GM19025 (cell line): ENCODE results near the gene ZBTB20.

ENCODE experiments used
- ATAC-seq: cut with Tn5 transposase; IDR thresholded peaks from one replicate; pipeline ENCODE4 v1.9.1; 2021; ENCODE audit warnings: mild to moderate bottlenecking, low read depth, moderate library complexity; ENCODE audit not compliant: unreplicated experiment

Gene ZBTB20

DNA sequence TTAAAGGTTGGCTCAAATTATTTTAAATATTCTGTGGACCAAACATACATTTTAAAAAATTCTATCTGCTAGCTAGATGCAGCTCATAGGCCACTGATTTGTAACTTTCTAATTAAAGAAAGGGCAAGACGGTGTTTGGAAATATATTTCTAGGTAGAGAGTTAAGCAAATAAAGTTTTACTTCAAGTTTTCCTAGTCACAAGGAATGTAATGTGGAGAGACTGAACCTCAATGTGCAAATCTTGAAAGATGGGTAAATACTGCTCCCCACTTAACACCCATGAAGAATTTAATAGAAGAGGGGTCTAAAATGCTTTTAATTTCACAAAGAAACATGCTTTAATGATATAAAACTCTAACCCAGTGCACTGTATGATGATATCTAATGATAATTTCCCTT, 678.0 kb downstream of the ZBTB20 start:
- ATAC-seq: no peak

DNA sequence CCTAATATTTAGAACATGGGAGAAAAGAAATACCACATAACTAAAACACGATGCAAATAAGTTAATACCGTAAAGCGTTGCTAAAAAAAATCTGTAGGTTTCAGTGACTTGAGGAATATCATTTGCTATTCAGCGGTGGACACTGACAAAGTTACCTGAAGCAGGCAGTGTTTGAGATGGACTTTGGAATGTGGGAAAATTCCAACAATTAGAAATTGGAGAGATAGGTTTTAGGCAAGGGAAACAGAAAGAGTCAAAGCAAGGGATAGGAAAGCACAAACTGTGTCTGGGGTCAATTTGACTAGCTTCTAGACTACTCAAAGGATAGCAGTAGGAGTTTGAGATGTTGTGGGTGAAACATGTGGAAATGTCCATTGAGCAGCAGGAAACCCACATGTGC, 680.3 kb downstream of the ZBTB20 start:
- ATAC-seq: no peak

DNA sequence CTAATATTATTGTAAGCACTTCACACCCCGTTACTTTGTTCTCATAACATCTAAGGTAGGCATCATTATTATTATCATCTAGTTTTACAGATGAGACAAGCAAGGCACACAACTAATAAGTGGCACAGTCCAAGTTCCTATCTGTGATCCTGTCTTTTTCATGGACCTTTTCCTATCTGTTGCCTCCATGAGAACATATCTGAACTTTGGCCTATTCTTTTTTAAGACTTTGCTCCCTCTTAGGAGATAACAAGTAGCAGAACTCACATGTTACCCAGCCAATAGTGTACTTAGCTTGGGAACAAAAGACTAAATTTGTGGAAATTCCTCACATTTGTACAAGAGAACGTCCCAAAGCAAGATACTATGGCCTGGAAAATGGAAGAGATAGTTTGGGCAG, 680.8 kb downstream of the ZBTB20 start:
- ATAC-seq: no peak

DNA sequence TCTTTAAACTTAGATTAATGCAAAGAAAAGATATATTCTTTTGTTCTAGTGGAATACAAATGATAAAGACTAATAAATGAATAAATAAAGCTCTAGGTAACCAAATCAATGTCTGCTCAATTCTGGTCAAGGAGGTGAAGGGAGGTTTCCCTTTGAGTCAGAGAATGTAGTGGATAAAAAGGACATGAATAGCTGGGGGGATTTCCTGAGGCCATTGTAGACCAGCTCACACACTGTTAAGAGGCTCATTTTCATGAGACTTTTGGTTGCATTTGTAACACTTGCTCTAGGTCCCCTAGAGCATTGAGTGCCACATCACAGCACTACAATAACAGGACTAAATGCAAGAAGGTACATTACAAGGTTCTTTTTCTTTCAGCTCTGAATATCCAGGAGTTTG, 682.5 kb downstream of the ZBTB20 start:
- ATAC-seq: peak; percentile 94

DNA sequence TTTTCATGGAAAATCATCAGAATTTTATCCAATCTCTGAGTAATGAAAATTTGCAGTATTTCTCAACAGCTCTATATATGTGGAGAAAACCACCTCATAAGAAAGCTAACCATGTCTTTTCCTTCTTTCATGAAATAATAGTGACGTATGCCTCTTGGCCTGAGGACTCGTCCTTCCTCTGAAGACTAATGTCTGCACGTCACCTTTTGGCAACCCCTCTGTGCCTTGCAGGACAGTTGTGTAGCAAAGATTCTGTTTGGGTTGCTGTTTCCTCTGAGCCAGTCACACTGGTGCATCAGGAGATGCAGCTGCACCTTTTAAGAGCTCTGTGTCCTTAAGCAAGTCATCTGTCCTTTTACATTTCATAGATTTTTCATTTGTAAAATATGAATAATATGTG, 684.3 kb downstream of the ZBTB20 start:
- ATAC-seq: no peak

DNA sequence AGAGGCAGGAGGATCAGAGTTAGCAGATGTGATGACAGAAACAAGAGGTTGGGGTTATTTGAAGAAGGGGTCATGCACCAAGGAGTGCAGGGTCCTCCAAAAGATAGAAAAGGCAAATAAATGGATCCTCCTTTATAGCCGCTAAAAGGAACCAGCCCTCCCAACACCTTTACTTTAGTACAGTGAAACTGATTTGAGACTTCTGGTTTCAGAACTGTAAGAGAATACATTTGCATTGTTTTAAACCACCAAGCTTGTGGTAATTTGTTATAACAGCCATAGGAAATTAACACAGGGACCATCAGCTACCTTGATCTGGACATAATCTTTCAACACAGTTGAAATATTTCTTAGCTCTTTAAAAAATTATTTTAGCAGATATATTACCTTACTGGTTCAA, 686.6 kb downstream of the ZBTB20 start:
- ATAC-seq: peak; percentile 34

DNA sequence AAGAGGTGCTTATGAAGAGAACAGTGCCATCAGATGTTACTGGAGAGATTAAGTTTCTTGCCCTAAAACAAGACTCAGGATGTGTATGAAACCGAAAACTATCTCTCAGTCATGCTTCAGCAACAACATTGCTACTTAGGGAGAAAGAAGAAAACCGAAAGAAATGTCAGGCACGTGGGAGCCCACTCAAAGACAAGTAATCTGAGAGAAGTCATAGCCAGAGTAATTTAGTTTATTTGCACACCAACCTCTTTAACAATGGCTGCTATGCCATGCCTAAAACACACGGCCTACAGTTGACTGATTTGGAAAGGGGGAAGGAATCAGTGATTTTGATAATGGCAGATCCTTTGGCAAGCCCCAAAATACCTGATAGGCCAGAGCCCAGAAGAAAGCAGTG, 690.3 kb downstream of the ZBTB20 start:
- ATAC-seq: peak; percentile 61

DNA sequence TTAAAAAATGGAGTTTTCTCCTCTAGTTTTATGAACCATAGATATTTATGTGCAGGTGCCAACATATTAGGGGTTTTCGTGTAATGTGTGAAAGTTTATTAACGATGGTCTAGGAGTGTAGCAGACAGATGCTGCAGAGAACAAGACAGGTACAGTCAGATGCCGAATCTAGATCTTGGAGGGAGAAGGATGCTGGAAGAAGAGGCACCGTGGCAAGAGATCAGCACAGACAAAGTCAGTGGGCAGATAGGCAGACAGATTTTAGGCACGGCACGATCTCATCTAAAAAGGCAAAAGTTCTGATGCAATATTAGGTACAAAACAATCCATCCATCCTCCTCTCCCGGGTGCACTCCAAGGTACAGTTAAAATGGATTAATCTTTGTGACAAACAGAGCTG, 691.7 kb downstream of the ZBTB20 start:
- ATAC-seq: no peak

DNA sequence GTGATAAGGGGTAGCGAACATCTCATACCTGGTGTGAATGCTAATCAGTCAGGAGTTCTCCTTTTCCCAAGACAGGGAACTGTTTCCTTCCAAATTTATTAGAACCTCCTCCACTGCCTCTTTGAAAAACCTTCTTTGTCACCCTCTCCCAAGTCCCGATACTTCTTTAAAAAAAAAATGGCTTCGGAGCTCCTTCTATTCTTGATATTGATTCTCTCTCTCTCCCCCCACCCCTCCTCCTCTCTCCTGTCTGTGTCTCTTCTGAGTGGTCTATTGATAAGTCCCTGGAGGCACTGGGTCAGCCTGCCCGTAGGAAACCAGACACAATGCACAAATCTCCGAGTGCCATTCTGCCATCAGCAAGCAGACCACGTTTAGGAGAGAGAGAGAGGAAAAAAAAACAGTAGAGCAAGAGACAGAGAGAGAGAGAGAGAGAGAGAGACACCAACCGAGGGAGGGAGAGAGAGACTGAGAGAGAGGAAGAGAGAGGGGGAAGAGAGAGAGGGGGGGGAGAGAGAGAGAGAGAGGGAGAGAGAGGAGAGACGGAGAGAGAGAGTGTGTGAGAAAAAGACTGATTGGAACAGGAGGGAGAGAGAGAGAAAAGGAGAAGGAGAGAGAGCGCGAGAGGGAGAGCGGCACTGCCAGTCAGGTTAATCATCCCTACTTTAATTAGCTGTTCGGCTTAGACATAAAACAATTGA, 692.4 kb downstream of the ZBTB20 start:
- no peak for ATAC-seq

DNA sequence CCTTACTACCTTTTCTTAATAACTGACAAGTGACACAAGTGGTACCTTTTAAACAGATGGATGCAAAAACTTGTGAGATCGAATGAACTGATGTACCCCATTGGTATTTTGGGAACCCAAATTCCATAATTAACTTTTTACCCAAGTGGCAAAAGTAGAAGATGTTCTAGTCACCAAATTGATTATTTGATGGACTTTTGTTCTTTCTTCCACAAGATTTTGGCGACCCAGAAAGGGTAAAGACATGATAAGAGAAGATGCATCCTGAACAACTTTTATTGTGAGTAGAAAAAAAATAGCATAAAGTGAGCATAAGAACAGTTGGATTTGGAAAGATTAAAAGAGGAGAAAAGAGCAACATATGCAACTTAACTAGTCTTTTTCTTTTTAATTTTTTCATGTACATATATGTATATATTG, 693.7 kb downstream of the ZBTB20 start:
- no peak for ATAC-seq

DNA sequence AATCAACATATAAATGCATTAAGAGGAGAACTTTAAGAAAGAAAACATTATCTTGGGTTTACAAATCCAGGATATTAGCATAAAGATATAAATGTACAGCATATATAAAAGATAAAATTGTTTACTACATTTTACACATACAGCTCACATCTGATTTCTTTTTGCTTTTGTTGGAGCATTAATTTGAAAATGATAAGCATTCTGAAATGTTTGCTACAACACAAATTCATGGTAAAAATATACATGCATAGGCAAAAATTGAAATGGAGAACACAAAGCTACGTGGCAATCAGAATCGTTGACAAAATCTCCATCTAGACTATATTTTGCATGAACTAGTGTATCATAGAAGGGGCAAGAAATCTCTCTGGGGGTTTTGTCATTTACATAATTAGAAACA, 694.2 kb downstream of the ZBTB20 start:
- no peak for ATAC-seq

DNA sequence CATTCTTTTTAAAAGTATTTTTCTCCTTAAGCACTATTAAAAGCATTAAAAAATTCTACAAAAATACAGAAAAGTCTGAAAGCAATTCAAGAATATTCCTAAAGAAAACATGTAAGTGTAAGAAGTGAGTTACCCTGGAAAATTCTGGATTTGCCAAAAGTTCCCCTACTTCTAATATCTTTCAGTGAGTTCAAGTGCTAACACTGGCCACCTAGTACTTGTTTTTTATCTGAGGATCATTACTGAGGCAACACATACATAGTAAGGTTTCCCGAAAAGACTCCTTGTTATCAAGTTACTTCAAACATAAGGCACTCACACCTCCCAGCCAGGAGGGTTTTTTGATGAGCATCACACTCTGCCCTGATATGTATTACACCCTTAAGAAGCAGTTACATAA, 694.8 kb downstream of the ZBTB20 start:
- ATAC-seq: no peak

DNA sequence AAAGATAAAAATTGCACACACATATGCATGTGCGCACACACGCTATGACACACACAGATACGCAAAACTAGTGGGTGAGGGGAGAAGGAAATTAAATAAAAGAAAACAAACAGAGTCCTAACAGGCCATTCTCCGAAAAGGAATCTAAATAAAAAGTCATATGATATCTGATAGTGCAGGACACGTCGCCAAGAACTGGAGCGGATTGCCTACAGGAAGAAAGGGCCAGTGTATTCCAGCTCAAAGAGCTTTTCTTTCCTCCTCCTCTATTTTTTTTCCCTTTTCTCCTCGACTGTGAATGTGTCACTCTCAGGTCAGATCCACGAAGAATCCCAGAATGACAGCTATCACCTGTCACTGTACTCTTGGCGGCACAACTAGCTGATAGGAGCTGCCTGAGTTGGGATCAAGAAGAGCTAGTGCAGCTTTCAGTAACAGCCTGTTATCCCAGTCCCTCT, 695.5 kb downstream of the ZBTB20 start:
- ATAC-seq: no peak

DNA sequence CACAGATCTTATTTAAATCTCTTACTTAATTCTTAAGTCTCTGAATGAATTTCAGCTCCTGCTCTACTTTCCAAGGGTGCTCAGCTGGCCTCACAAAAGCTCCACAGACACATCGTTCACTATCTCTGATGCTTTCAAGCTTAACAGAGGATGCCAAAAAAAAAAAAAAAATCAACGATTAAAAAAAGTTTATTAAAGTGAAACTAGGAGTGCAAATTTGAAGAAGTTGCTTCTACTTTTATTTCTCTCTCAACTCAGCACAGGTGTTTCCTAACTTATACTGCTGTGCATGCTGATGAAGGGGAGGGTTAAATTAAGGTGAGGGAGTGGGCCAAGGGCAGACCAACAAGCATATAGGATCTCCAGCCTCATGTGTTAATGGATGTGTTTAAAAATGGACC, 696.0 kb downstream of the ZBTB20 start:
- peak; percentile 23 for ATAC-seq

DNA sequence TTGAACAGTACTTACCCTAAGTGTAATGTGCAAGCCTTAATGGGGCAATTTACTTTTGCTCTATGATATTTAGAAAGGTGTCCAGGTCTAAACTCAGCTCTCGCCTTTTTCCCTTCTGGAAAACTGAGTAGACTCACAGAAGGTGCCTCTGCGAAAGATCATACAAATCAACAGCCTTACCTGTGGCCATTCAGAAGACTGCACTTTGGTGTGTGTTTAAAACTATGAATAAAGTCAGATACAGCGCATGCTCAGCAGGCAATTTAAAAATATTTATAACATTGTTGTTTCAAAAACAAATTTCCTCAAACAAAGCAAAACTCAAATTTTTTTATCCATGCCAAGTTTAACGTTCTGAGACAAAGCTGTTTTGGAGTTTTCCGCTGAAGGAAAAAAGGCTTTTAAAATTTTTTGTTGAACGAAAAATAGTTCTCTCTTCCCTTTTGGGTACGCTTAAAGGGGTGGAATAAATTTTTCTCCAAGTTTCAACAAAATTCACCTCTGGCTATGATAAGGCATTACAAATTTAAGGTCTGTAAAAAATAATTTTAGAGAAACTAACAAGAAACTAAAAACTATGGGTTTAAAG, 697.0 kb downstream of the ZBTB20 start:
- no peak for ATAC-seq

DNA sequence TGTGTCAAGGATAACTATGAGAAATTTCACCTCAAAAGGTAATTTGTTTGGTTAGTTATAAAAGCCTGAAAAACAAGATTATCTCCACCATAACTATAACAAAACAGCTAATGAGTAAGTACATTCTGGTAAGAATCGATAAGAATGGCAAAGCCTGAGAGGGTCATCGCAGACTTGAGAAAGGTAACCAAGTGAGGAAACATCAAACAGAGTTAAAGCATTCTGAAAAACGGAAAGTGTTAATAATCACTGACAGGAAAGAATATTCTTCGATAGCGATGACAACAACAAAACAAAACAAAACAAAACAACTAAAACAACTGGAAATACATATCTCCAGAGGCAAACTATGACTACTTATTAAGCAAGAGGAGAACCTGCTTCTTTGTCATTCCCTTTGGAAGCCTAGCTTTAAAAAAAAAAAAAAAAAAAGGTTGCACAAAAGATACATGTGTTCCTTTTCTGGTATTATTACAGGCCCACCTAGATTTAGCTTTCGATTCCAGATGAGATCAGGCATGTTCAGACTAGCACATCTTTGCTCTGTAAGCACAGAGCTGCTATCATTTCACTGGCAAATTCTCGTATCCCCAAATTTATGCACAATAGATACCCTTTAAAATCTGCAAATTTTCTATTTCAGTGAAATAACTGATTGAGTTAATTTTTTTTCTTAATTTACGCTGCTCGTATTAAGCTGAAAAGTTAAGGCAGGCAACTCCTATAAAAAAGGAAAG, 697.6 kb downstream of the ZBTB20 start:
- peak; percentile 40 for ATAC-seq

DNA sequence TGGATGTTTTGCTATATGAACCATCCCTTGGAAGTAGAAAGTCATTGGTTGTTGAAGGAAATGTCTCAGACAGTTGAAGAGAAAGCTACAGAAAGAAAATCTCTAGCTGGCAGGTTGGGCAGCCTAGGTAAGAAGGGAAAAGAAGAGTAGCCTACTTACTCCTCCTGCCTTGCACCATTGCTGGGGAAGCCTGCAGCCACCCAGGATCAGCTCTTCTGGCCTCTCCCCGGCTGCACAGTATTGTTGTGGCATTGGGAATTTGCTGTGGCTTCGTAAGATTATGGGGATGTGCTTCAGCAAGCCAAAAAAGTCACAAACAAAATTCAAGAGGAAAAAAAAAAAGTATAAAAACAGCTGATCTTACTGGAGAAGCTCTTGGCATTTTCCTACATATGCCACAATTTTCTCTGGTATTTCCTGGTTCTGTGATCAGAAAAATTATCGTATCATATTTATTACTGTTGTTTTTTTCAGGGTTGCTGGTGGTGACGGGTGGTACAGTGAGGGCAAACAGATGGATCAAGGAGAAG, 699.1 kb downstream of the ZBTB20 start:
- no peak for ATAC-seq

DNA sequence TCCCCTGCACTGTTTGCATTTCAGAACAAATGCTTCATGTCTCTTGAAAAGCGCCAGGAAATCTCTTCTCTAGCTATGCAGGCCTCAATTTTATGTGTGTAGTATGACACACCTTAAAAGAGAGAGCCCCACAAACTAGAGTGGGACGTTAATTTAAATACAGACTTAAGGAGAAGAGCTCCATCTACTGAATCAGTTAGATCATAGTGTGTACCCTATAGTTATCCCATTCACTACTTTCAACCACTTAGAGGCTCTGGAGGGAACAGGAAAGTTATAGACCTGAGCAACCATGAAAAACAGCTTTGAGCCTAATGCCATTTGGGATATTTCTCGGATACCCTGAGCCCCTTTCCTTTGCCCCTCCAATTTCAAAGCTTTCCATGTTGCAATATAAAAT, 699.5 kb downstream of the ZBTB20 start:
- ATAC-seq: peak; percentile 28

DNA sequence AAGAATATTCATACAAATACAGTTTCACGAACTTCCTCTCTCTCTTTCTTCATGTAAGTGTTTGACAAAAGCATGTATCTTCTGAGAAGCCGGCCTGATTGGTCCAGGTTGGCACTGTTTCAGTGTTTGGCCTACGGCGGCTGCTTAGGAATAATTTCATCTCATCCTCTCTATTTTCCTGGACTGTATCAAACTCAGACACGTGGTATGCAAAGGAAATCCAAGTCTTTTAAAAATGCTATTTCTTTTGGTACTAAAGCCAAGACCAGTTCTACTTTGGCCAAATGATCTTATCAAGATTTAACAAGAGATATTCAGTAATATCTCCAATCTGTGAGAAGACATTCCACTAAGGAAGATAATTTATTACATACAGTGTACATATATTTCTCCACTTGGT, 700.5 kb downstream of the ZBTB20 start:
- ATAC-seq: no peak

DNA sequence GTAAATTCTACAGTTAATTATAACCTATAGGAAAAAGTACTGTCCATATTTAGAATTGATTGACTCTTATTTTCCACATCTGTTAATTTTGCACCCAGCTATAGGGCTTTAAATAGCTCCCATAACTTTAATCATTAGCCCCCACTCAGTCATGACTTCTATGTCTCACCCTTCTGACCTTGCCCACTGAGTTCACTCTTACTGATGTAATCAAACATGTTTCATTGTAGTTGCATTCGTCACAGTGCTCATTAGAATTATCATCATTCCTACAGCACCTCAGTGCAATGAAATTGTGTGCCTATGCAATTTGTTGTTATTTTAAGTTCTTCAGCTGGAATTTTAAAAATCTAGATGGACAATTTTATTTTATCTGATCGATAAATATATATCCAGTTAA, 701.9 kb downstream of the ZBTB20 start:
- ATAC-seq: no peak

DNA sequence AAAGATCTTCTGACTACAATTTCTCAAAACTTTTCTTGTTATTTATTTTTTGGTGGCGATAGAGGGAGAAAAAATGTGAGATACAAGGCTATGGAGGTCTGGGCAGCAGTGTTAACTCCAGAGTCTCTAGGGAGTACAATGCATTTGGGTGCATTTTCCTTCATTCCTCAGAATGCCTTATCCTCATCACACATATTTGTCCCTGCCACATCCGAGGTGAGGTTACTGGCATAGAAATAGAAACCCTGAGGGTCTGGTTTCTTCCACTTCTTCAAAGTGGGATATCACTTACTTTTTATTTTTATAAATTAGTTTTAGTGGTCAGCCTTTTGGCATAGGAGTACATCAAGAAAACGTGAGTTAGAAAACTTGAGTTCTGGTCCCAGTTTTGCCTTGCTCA, 702.9 kb downstream of the ZBTB20 start:
- ATAC-seq: no peak

DNA sequence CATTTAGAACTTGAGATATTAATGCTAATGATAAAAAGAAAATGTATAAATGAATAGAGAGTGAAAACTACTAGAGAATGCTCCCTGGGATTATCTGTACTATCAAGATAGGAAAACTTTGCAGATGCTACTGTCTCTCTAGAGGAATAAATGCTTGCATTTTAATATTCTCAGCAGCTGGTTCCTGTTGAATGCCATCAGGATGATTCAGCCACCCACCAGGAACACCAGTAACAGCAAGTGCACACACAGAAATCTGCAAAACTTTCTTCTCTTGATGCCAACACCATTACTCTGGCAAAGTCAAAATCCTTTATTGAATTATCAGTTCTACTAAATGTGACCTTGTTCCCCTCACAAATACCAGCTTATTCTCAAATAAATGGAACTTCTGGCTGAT, 704.8 kb downstream of the ZBTB20 start:
- ATAC-seq: no peak
